Prostate gland (tissue), 2 donors: ENCODE results near the gene JAKMIP1. TPM values are rescaled to one million over a fixed set of nuclear protein-coding genes. Genes with fewer than 3 reads are reported as not detected.

Experiments
- DNase-seq: peaks from one replicate; pipeline ENCODE4 v3.0.0-alpha.2; 2019; ENCODE audit warnings: low spot score
- H3K27ac ChIP-seq, 2 donors: fragments of 200-600 bp; sonication (generic); 2 replicates each; pipeline ENCODE4 v1.5.1; 2017 to 2019
- H3K27me3 ChIP-seq: fragments of 200-600 bp; sonication (generic); replicated peaks from 2 replicates; pipeline ENCODE4 v1.5.1; 2019; ENCODE audit not compliant: insufficient read depth
- H3K36me3 ChIP-seq, 2 donors: fragments of 200-600 bp; sonication (generic); 1 replicate in 1 of 2; 2 replicates in 1 of 2; pipeline versions ENCODE4 v1.5.1 to v1.8.1; 2017 to 2019
- H3K4me1 ChIP-seq: fragments of 200-600 bp; sonication (generic); replicated peaks from 2 replicates; pipeline ENCODE4 v1.5.1; 2019
- H3K4me3 ChIP-seq, 2 donors: fragments of 200-600 bp; sonication (generic); 2 replicates each; pipeline ENCODE4 v1.5.1; 2017 to 2019
- H3K9me3 ChIP-seq: fragments of 200-600 bp; sonication (generic); 2 replicates; pipeline ENCODE4 v1.5.1; 2017
- CTCF ChIP-seq, 4 experiments: fragments of 200-600 bp in 2 of 4; fragments of 450-650 bp in 2 of 4; sonication (generic) in 2 of 4; IDR thresholded peaks; 1 replicate in 3 of 4; 2 replicates in 1 of 4; pipeline ENCODE4 v1.5.1; 2016 to 2019; ENCODE audit warnings: antibody characterized with exemption in 4 of 4, mild to moderate bottlenecking in 2 of 4, moderate library complexity in 2 of 4
- POLR2A ChIP-seq: fragments of 450-650 bp; IDR thresholded peaks from one replicate; pipeline ENCODE4 v1.6.1; 2016; ENCODE audit warnings: antibody characterized with exemption, mild to moderate bottlenecking
- POLR2AphosphoS5 ChIP-seq: sonication (generic); formaldehyde crosslinking; IDR thresholded peaks from one replicate; pipeline ENCODE4 v1.6.1; 2017; ENCODE audit warnings: antibody characterized with exemption
- WGBS: methylation state at CpG from one replicate; pipeline ENCODE4 v1.1.5; 2018; 5-methylcytosine and 5-hydroxymethylcytosine counted together
- intact Hi-C: fragments of 100-400 bp; cut with DNase I; formaldehyde crosslinking; loops from one replicate; pipeline ENCODE4 v1.14.2; 2022
- total RNA-seq, 2 donors: library from RNA; depleted of rRNA; stranded (reverse); fragments of >200 nt; gene quantifications; one replicate each; pipeline ENCODE4 v1.1.0, GENCODE V29; 2016

JAKMIP1 gene
- total RNA-seq, 2 donors from 2014 or later: 22.4 to 29.1 TPM

DNA sequence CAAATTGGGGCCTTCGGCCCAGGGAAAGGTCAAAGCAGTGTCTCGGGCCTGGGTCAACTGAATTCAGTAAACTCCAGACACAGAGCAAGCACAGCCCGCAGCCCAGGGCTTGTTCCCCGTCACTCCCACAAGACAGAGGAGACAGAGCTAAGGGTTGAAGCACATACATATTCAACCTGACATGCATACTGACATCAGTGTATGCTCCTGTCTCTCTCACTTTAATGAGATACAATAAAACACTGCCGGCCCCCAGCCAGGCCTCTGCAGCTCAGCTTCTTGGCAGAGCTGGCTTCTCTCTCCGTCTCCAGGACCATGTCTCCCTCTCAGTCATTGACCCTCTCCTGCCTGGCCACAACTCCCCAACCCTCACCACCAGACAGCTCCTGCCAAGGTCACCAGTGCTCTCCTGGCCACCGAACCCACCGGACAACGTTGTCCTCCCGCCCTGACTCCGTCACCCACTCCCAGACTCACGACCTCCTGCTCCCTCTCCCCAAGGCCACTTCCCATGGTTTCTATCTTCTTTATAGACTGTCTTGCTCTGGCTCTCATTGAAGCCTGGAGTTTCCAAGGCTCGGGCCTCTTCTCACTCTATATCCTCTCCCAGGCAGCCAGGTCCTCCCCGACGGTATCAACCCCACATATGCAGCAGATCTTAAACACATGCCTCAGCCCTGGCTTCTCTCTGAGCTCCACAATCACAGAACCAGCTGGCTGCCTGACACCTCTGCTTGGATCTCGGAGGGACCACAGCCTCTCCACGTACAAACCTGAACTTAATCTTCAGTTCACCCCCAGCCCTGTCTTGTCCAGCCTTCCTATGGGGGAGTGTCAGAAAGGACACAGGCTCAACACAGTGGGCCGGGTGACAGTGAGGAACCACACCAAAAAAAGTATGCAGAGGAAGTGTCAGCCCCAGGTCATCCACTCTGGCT is 114.4 kb downstream of the JAKMIP1 start:
- TF ChIP-seq POLR2A: no peak
- no peak for TF ChIP-seq POLR2AphosphoS5
- TF ChIP-seq CTCF (IDR thresholded peaks at IDR 0.05): no peak
- Histone ChIP-seq H3K36me3 (no peaks in the 10 kb centered on the region), H3K27me3 (no peaks in the 10 kb centered on the region), H3K4me3 (no peak overlapping the region), H3K9me3 (no peaks in the 10 kb centered on the region), H3K4me1 (no peaks in the 10 kb centered on the region), H3K27ac (peak overlapping the region in 1 of 2 donors; percentile 26)
- no peak for DNase-seq
- intact Hi-C loops: loop anchor here (5.0 kb wide), 1 partner anchor 89 kb away; no protein-coding TSS in a partner anchor
- 55% methylated on average over 18 of the region's 18 CpGs for WGBS

DNA sequence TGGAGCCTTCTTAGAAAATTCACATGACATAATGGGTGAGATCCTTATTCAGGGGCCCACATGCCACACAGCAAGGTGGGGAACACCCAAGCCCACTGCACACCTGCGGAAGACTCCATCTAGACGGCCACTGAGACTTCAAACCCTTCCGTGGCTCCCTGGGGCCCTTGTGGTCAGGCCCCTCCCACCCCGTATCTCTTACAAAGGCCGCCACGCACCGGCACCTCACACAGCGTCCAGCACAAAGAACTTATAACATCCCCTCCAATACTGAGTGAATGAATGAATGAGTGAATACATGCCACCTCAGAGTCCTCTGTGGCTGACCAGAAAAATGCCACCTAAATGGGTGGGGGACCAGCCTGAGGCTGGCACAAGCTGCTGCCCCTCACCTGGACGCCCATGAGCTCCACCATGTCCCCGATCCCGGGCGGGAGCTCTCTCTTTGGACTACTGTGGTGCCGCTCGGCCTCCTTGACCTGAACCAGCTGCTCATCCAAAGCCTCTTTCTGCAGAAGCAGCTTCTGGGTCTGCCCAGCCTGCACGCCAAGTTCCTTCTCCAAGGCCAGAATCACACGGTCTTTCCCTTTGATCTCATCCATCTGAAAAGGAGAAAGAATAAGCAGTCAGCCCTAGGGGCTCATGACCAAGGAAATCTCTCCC is 115.2 kb downstream of the JAKMIP1 start:
- H3K27ac ChIP-seq: peak overlapping the region in 1 of 2 donors; percentile 14
- H3K36me3 ChIP-seq: no peaks in the 10 kb centered on the region
- no peak for DNase-seq
- WGBS: 85% methylated on average over 15 of the region's 16 CpGs
- no peak for TF ChIP-seq POLR2A
- TF ChIP-seq CTCF (IDR thresholded peaks at IDR 0.05): no peak
- TF ChIP-seq POLR2AphosphoS5: no peak
- H3K4me3 ChIP-seq: no peak overlapping the region
- H3K27me3 ChIP-seq: no peaks in the 10 kb centered on the region
- H3K9me3 ChIP-seq: no peaks in the 10 kb centered on the region
- intact Hi-C loops: loop anchor here (5.0 kb wide), 1 partner anchor 88 kb away; no protein-coding TSS in a partner anchor
- no peaks in the 10 kb centered on the region for H3K4me1 ChIP-seq

- intact Hi-C loops: no loop called here
- no peak for DNase-seq
- 85% methylated on average over 12 of the region's 12 CpGs for WGBS
Measured at GRCh38 chr4:6079965-6080364, 120.4 kb downstream of the JAKMIP1 start.

GRCh38 chr4:6078560-6078959 is 121.8 kb downstream of the JAKMIP1 start:
- no peaks in the 10 kb centered on the region for H3K4me1 ChIP-seq
- no peaks in the 10 kb centered on the region for H3K27me3 ChIP-seq
- H3K4me3 ChIP-seq: no peak overlapping the region
- no peaks in the 10 kb centered on the region for H3K9me3 ChIP-seq
- TF ChIP-seq CTCF (IDR thresholded peaks at IDR 0.05) (no peak), POLR2A (no peak), POLR2AphosphoS5 (no peak)
- no peaks in the 10 kb centered on the region for H3K36me3 ChIP-seq
- H3K27ac ChIP-seq: no peak overlapping the region
- no peak for DNase-seq
- 84% methylated on average over 7 of the region's 7 CpGs for WGBS
- intact Hi-C loops: no loop called here

More at GRCh38 chr4:6079965-6080364, 120.4 kb downstream of the JAKMIP1 start:
- TF ChIP-seq POLR2A (no peak), POLR2AphosphoS5 (no peak), CTCF (IDR thresholded peaks at IDR 0.05) (no peak)
- H3K36me3 ChIP-seq: no peaks in the 10 kb centered on the region
- no peak overlapping the region for H3K4me3 ChIP-seq
- H3K27ac ChIP-seq: no peak overlapping the region
- H3K4me1 ChIP-seq: no peaks in the 10 kb centered on the region
- H3K27me3 ChIP-seq: no peaks in the 10 kb centered on the region
- no peaks in the 10 kb centered on the region for H3K9me3 ChIP-seq
